NOMO-1 treated with dmso at 0.1 percent for 144 hours (cell line): ENCODE measurements around the gene ZNF264.
"Not testable (repeated sequence)": the region's sequence is repeated elsewhere in the genome, so short reads cannot be mapped to it uniquely, and the experiment has no call there.

Experiments used
- DNase-seq: peaks from one replicate; lab custom pipeline; 2025; ENCODE audit not compliant: unreplicated experiment; lab: John Stamatoyannopoulos, UW

The ZNF264 gene

GRCh38 chr19:57244513-57244912 is 53.2 kb downstream of the ZNF264 start:
- no peak for DNase-seq

- no peak for DNase-seq
Observed at GRCh38 chr19:57245066-57245465, 53.8 kb downstream of the ZNF264 start.

DNA sequence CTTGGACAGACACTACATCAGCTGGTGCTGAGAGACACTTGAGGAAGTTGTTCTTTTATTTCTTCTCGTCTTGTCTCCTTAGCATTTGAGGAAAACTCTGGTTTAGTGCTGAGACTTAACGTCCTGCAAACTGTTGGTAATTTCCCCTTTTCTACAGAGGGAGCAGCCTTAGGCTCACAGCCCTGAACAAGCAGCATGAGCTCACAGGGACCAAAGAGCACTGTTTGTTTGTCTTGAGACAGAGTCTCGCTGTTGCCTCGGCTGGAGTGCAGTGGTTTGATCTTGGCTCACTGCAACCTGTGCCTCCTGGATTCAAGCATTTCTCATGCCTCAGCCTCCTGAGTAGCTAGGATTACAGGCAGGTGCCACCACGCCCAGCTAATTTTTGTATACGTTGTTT is 54.7 kb downstream of the ZNF264 start:
- no peak for DNase-seq

DNA sequence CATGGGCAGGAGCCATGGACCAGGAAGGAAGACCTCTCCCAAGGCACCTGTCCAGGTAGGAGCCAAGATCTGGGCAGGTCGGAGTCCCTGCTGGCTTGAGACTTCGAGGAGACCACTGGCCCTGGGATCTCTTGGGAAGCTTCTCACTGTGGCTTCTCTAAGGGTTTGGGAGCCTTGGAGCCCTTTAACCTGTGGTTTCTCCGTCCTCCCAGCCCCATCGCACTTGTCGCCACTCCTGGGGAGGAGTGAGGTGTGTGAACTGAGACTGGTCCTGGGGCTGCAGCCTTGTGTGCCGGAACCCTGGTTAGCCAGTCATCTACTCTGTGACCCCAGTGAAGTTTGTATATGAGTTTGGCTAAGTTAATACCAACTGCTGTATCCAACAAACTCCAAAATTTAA is 57.3 kb downstream of the ZNF264 start:
- DNase-seq: no peak

DNA sequence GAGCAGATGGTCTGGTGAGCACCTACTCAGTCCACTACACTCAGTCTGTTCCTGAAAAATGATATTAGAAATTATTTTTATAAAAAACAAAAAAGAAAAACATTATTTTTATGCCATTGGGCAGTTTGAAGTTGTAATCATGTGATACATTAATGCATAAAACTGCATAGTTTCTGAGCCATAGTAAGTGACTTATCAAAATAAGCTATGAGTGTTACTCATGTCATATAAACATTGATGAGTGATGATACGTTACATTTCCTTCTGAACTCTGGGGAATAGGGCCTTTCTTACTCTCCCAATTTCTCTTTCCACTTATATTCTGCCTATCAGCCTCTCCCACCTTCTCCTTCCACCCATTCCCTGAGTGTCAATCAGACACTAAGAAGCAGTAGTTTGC is 58.0 kb downstream of the ZNF264 start:
- no peak for DNase-seq

- not testable (repeated sequence) for DNase-seq
Observed at GRCh38 chr19:57253767-57254166, 62.5 kb downstream of the ZNF264 start.

- no peak for DNase-seq
Observed at GRCh38 chr19:57262044-57262443, 70.7 kb downstream of the ZNF264 start.

GRCh38 chr19:57263244-57263741 is 72.0 kb downstream of the ZNF264 start:
- no peak for DNase-seq

DNA sequence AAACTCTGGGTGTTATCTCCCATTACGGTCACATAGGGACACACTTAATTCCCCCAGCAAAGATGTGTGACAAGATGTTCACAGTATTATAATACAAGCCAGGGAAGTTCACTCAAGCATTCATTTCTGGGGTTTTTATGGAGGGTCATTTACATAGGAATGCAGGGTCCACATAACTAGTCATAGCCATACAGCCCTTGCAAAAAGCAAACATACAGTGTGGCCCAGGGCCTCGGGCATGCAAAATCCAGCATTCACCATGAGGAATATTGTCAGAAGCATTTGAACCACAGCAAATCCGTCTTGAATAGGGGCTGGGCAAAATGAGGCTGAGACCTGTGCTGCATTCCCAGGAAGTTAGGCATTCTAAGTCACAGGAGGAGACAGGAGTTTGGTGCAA is 76.0 kb downstream of the ZNF264 start:
- no peak for DNase-seq

DNA sequence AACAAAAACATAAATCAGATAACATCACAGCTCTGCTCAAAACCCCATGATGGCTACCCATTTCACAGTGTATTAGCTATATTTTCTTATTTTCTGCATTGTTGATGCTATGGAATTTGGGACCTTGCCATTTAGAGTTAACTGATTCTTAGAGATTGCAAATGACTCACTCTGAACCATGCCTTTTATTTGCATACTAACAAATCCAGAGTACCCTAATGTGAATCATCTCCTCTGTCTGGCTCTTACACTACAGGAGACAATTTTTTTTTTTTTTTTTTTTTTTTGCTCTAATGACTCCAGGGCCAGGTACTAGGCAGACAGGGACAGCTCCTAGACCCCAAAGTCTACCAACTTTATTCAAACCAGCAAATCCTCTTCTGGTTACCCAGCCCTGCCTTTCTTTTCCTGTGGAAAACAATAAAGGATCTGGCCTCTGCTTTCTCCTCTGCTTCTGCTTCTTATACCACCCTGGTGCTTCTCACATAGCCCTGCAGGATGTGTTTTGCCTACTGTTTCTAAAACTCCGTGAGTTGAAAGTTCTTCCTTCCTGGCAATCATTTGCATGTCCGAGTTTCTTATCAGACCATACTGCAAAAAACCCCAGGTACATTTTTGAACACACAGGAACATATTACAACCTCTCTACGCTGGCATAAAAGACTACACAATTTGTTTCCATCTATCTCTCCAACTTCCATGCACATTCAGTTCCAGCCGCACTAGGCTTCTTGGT is 78.4 kb downstream of the ZNF264 start:
- DNase-seq: no peak

DNA sequence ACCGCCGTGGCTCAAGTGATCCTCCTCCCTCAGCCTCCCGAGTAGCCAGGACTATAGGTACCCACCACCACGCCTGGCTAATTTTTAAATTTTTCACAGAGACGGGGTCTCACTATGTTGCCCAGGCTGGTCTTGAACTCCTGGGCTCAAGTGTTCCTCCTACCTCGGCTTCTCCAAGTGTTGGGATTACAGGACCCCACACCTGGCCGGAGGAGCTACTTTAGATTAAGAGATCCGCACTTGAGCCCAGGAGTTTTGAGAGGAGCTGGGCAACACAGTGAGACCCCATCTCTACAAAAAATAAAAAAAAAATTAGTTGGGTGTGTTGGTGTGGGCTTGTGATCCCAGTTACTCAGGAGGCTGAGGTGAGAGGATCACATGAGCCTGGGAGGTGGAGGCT is 80.0 kb downstream of the ZNF264 start:
- no peak for DNase-seq
